GM19043 (cell line): Measurements from ENCODE around the gene KLK15.

Experiments
- ATAC-seq: cut with Tn5 transposase; IDR thresholded peaks from one replicate; pipeline ENCODE4 v1.9.1; 2021; ENCODE audit warnings: low read depth; ENCODE audit not compliant: unreplicated experiment

KLK15 gene

DNA sequence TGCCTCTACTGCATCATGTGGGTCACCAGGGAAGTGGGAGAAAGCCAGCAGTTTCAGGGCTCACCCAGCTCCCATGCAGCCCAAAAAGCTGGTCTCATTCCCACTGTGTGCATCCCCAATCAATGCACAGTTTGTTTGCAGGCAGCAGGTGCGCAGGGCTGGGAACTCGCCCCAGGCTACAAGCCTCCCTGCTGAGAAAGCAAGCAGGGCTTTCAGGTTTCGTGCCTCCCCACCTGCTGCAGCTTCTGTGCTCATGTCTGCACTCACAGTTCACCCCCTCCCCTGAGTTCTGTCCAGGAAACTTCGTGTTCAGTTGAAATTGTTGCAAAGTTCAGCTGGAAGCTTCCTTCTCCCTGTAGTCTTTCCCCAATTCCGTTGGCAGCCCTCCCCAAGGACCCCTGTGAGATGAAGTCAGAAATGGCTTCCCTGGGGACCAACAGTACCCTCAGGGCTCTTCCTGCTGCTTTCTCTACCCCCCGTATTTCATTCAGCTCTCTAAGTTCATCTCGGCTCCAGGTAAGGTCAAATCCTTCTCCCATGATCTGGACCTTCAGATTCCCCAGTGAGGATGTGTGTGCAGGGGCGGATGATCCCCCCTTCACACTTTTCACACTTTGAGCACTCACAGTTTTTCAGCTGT lies 11.0 kb upstream of the KLK15 start:
- no peak for ATAC-seq

DNA sequence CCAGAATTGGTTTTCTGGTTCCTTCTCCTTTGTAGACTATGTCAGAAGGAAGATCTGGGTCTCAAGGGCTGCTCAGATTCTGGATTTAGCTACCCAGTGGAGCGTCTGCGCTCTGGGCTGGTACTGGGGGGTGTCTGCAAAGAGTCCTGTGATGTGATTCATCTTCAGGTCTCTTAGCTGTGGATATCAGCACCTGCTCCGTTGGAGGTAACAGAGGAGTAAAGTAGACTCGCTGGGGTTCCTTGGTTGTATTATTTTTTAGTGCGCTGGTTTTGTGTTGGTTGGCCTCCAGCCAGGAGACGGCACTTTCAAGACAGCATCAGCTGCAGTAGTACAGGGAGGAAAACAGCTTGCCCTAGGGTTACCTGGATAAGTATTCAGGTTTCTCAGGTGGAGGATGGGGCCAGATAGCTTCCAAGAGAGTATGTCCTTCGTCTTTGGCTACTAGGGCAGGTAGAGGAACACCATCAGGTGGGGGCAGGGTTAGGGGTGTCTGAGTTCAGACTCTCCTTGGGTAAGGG lies 10.4 kb upstream of the KLK15 start:
- no peak for ATAC-seq

DNA sequence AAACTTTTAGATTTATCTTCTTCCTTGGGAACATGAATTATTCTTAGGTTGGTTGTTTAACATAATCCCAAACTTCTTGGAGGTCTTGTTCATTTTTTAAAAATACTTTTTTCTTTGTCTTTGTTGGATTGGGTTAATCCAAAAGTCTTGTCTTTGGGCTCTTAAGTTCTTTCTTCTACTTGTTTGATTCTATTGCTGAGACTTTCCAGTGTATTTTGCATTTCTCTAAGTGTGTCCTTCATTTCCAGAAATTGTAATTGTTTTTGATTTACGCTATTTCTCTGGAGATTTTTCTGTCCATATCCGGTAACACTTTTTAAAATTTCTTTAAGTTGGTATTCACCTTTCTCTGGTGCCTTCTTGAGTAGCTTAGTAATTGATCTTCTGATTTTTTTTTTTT lies 9.8 kb upstream of the KLK15 start:
- no peak for ATAC-seq

DNA sequence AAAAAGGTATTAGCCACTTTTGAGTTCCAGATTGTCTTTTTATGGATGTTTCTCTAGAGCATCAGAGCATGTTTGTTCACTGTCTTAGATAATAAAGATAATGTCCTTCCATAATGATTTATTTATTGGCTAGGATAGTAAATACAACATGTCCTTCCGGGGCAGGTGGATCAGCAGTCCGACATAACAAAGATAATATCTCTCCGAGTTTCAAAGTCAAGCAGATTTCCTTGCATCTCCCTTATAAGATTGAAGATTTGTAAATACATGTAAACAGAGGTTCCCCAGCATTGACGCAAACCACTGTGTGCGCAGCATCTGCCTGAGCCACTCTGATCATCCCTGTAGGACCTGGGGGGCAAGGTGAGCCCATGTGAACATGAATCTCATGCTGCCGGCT lies 8.8 kb upstream of the KLK15 start:
- ATAC-seq, result no peak

DNA sequence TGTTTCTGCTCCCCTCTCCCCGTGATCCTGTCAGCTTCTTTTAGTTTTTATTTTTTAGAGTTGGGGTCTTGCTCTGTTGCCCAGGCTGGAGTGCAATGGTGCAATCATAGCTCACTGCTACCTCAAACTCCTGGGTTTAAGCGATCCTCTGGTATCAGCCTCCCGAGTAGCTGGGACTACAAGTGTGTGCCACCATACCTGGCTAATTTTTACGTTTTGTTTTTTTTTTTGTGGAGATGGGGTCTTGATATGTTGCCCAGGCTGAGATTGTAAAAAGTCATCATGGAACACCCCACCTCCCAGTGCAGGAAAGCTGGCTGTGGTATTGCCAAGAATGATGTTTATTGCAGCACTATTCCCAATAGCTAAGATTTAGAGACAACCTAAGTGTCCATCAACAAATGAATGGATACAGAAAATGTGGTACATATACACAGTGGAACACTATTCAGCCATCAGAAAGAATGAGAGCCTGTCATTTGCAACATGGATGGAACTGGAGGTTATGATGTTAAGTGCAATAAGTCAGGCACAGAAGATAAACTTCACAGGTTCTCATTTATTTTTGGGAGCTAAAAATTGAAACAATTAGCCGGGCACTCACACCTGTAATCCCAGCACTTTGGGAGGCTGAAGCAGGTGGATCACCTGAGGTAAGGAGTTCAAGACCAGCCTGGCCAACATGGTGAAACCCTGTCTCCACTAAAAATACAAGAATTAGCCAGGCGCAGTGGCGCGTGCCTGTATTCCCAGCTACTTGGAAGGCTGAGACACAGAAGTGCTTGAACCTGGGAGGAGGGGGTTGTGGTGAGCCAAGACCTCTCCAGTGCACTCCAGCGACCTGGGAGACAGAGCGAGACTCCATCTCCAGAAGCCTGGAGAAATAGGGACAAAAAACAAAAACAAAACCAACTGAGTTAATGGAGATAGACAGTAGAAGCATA lies 6.6 kb upstream of the KLK15 start:
- ATAC-seq, result no peak

DNA sequence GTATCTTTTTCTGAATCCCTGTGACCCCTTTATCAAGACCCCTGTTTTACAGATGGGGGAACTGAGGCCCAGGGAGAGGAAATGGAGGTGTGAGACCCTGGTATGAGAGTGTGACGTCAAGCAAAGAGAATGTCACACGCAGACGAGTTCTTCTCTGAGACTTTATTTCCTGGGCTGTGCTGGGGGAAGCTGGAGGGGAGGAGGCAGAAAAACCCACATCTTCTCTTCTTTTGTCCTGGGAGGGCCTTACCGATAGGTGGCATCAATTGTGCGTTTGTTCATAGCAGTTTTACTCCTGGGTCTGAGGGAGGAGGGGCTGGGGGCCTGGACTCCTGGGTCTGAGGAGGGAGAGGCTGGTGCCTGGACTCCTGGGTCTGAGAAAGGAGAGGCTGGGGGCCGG lies 4.9 kb upstream of the KLK15 start:
- ATAC-seq, result no peak

DNA sequence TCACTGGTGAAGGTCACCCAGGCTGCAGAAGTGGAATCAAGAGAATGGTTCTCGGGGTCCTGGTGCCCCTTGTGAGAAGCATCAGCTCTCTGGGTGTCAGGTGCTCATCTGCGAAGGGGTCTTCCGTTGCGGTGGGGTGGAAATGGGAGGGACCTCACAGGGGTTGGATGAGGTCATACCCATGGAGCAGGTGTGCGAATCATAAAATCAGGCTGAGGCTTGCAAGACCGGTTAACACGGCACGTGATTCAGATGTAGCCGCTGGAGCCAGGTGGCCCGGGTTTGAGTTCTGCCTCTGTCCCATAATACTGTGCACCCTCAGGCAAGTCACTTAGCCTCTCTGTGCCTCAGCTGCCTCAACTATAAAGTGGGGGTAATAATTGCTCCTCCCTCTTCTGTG lies 3.9 kb upstream of the KLK15 start:
- ATAC-seq, result no peak

DNA sequence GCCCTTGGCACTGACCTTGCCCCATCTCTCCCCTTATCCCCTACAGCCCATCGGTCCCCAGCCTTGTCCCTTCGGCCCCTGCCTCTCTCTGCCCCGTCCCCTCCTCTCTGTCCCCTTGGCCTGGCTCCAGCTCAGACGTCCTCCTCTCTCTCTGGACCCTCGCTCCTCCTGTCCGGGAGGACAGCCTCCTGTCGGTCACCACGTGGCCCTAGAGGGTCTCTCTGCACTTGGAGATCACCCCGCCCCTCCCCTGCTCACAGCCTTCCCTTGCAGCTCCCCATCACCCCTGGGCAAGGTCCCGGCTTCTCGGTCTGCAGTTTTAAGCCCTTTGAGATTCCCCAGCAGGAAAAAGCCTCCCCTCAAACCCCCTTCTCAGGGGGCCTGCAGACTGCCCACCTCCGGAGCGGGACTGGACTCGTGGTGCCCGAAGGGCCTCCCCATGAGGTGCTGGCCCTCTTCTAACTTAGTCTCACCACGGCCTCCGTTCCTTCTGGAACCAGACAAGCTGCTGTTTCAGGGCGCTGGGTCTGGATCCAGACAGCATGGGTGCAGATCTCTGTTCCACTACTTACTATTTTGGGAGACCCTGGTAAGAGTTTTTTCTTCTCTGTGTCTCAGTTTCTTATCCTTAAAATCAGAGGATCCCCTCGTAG lies 3.3 kb upstream of the KLK15 start:
- ATAC-seq, result no peak

DNA sequence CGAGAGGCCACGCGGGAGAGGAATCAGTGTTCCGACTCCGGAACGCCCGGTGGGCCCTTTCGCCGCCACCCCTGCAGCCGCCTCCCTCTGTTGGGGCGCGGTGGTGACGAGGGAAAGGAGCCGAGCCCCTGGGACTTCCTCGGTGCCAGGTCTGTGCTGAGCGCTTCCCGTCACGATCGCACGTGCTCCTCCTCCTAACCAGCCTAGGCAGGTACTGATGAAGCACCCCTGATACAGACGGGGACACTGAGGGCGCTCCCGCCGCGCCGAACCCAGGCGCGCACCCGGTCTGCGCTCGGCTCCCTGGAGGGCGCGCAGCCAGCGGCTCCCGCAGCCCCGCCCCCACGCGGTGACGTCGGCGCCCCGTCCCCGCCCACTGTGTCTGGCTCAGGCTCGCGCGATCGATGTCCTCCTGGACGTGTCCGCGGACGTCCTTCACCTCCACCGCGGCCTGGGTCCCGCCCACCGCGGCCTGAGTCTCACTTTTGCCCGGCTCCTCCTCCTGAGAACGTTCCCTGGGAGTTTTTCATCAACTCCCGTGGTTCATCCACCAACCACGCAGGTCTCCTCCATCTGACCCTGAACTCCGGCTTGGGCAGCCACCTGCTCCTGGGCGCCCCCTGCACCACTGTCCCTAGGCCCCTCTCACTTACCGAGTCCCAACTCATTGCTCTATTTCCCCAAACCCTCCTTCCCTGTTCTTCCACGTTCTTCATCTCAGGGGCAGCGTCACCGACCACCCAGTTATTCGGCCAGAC lies 2.6 kb upstream of the KLK15 start:
- no peak for ATAC-seq

DNA sequence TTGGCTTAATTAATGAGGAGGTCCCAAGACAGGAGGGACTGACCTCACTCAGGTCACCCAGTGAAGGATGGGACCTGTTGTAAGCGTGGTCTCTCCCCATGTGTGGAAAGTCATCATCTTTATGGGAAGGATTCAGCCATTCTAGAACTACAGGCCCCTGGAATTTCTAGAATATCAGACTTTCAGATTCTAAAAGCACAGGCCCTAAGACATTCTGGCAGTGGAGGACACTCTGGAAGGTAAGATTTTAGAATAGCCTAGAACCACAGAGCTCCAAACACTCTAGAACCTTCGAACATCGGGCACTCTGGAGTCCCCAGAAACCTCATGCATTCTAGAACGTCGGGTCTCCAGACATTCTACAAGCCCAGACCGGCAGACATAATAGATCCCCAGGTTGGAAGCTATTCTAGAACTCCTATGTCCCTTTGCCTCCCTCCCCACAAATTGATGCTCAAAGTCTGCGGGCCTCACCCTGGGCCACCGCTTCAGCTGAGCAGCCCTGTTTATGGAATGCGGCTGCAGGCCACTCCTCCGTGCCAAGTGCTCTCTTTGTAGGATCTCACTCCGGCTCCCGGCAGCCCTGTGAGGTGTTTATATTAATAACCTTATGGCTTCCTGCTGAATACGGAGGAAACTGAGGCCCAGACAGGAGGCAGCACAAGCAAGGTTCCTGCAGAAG lies 1.9 kb upstream of the KLK15 start:
- no peak for ATAC-seq

DNA sequence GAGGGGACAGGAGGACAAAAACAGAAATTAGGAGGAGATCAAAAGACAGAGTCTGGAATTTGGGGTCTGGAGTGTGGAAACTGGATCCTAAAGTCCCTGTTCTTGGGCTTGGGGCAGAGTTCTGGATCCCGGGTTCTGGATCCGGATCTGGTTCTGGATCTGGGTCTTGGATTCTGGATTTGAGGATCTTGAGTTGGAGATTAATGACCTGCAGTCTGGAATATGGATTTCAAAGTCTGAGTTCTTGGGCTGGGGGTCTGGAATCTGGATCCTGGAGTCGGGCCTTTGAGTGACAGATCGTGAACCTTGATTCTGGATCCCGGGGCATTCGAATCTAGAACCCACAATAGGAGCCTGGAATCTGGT lies 411 bp upstream of the KLK15 start:
- no peak for ATAC-seq

DNA sequence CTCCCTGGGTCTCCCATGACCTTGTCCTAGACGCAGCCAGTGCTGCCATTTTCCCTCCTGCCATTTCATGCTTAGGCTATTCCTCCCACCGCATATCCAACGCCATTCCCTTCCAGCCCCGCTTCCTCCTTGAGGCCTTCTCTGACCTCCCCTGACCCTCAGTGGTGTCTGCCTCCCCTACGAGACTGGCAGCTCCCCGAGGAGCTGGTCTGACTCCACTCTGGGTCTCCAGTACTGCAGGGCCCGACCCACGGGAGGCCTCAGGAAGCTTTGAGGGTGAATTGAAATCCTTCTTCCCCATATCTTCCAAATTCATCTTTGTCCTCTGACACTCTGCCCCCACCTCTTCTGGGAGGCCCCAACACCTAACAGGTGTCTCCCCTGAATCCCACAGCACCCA lies 708 bp downstream of the KLK15 start:
- ATAC-seq, result no peak

DNA sequence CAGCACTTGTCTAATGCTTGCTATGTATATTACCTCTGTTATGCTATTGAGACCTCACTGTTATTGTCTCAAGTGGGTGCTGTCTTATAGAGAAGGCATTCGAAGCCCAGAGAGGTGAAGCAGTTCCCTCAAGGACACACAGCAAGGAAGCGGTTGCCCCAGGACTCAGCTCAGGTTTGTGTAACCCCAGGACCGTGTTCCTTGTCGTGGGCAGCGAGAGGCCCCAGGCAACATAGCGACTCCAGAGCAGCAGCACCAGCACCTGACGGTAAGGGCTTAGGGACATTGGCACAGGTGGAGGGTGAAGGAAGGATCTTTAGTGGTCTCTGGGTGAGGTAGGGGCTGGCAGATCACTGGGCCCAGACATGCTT lies 2.4 kb downstream of the KLK15 start:
- ATAC-seq, result no peak

DNA sequence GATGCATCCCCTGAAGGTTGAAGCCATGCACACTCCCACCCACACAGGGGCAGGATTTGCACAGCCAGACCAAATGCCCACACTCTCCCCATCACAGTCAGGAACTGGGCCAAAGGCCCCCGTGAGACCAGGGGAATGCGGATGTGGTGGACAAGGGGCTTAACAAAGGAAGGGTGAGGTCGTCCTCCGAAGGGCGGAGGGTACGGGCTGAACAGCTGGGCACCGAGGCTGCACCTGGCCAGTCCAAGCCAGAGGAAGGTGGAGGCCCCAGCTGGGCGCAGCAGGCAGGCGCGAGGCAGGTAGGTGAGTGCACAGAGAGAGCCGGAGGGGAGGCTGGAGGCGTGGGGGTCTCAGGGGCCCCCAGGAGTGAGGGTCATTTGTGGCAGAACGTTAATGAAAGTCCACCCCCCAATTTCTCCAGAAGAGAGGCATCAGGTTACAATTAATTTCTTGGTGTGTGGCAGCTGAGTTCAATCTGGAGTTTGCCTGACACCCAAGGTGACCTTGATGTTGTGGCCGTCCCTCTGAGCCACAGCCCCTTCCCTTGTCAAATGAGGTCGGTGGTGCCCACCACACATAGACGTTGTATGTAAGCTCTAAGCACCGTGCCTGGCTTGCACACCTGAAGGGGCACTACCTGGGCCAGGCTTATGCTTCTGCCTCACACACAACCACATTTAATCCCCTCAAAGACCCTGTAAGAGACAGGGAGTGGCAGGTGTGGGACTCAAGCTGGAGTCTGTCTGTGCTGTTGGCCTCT lies 2.9 kb downstream of the KLK15 start:
- no peak for ATAC-seq

DNA sequence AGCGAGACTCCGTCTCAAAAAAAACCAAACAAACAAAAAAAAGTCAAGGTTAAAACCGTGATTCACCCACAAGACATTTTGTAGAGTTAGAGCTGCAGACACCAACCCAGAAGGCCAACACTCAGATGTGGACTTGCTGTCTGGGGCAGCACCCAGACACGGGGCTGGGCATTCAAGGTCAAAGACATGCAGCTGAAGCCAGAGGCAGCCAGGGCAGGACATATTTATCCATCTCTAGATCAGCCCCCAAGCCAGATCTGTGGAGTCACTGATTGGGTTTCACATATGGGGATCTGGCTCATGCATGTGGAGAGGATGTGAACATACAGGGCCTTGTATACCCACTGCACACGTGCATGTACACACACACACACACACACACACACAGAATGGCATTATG lies 3.6 kb downstream of the KLK15 start:
- no peak for ATAC-seq

DNA sequence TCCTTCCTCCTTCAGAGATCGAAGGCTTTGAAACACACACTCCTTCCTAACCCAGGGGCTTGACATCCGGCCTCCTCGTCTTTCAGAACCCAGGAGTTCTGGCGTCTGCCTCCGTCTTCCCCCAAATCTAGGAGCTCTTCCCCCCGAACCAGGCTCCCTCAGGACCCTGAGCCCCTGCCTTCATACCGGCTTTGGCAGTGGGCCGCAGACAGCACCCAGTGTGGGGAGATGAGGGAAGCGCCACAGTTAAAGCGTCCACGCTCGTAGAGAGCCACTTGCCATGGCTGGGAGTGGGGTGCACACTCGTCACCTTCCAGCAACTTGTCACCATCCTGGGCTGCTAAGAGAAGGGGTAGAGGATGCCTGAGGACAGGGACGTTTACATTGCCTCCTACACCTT lies 5.9 kb downstream of the KLK15 start:
- ATAC-seq, result no peak

DNA sequence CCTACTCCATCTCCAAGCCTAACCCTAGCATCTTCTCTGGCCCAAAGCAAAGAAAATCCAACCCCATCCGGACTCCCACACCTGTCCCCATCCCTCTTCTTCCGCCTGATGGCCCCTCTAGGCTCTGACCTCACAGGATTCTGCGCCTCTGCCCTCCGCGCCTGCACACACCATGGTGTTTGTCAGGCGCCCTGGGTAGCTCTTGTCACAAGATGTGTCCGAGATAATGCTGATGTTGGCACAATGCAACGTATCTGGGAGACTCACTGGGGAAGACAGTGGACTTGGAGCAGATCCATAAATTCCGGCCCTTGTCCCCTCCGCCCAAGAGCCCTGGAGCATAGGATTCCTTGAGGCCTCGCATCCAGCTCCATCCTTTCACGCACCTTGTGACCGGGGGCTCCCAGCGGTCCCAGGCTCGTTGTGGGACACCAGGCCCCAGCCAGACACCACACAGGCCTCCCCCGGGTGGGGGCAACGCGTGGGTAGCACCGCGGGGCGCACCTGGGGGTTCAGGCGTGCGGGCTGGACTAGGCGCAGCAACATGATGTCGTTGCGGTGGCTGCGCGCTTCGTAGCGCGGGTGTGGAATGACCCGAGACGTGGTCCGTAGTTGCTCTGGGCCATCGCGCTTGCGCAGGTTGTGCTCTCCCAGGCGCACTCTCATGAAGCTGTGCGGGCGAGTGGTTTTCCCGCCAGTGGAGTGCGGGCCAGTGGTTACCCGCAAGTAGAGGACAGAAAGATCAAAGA lies 6.7 kb downstream of the KLK15 start:
- no peak for ATAC-seq

DNA sequence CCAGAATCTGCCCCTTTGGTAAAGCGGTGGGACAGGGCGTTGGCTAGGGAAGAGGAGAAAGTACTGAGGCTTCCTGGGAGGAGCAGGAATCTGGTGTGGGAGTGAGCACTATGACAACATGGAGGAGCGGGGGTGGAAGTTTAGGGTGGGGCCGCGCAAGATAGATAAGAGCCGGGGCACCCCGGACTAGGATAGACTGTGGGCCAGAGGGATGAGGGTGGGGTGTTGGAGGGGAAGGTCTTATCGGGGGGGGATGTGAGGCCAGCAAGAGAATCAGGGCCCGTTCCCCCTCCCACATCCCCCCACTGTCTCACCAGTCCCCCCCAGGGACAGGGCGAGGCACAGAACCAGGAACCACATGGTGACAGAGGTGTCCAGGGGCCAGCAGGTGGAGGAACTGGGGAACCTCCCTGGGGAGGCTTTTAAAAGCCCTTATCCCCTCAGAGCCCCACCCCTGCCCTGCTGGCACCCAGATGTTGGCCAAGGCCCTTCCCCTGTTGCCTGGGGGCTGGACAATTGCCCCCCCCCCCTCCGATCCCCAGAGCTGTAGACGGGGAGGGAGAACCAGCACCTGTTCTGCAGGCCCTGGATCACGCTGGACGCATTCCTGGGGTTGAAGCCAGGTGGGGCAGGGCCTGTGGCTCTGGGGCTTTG lies 9.9 kb downstream of the KLK15 start, which contains the start of gene KLK1:
TSS of gene KLK1 (minus strand) at position 399 of the 654 bp plus-strand sequence. CDS start at position 360, 39 bp downstream.
- ATAC-seq, result no peak
